H1 (cell line): ENCODE measurements around the gene DUS1L. TPM values are rescaled to one million over a fixed set of nuclear protein-coding genes. Genes with fewer than 3 reads are reported as not detected.

ENCODE experiments used
- CTCF ChIA-PET: fragments of 300-600 bp; sonication (Branson Sonifier 250); formaldehyde crosslinking; loops from one replicate; lab custom pipeline; 2021; ENCODE audit not compliant: partially characterized antibody; lab: Charles Lee
- POLR2A ChIA-PET: fragments of 300-600 bp; sonication (Branson Sonifier 250); formaldehyde crosslinking; loops from one replicate; lab custom pipeline; 2021; ENCODE audit warnings: inconsistent platforms; ENCODE audit not compliant: partially characterized antibody; lab: Charles Lee
- DNase-seq, 2 experiments: peaks; one replicate each; pipeline versions ENCODE4 v3.0.0 to v3.0.0-alpha.2; 2010 to 2022; ENCODE audit warnings: low spot score in 2 of 2, low read depth in 1 of 2, mixed read lengths in 1 of 2
- FAIRE-seq: peaks from 2 replicates; lab custom pipeline; 2011; peaks lifted over from hg19 to GRCh38; lab: Jason Lieb, UNC
- H2AFZ ChIP-seq: 2 replicates; pipeline ENCODE4 v1.8.1; 2012; ENCODE audit warnings: low read length, inconsistent platforms
- H2AK5ac ChIP-seq: 2 replicates; pipeline ENCODE4 v1.6.1; 2013; ENCODE audit warnings: low read depth, low read length
- H2BK120ac ChIP-seq: replicated peaks from 2 replicates; pipeline ENCODE3; 2013; ENCODE audit warnings: low read depth, low read length, inconsistent platforms
- H2BK12ac ChIP-seq: 2 replicates; pipeline ENCODE4 v1.6.1; 2013; ENCODE audit warnings: low read depth, low read length
- H2BK15ac ChIP-seq: 2 replicates; pipeline ENCODE4 v1.6.1; 2013; ENCODE audit warnings: low read length
- H2BK20ac ChIP-seq: 2 replicates; pipeline ENCODE4 v1.6.1; 2013; ENCODE audit warnings: low read length
- H2BK5ac ChIP-seq: 2 replicates; pipeline ENCODE4 v1.6.1; 2013; ENCODE audit warnings: low read depth, low read length
- H3K14ac ChIP-seq: 2 replicates; pipeline ENCODE4 v1.6.1; 2013; ENCODE audit warnings: inconsistent platforms; ENCODE audit not compliant: insufficient read length
- H3K18ac ChIP-seq: 2 replicates; pipeline ENCODE4 v1.6.1; 2013; ENCODE audit warnings: low read length; ENCODE audit errors: extremely low read depth
- H3K23ac ChIP-seq: 2 replicates; pipeline ENCODE4 v1.6.1; 2013; ENCODE audit warnings: inconsistent platforms; ENCODE audit not compliant: insufficient read length
- H3K23me2 ChIP-seq: 2 replicates; pipeline ENCODE4 v1.6.1; 2013; ENCODE audit warnings: low read depth, low read length
- H3K27ac ChIP-seq: 2 replicates; pipeline ENCODE4 v1.6.1; 2011; ENCODE audit warnings: low read depth, low read length, inconsistent platforms
- H3K27me3 ChIP-seq, 4 experiments: replicated peaks in 1 of 4; 1 replicate in 1 of 4; 2 replicates in 3 of 4; pipeline versions ENCODE4 v1.6.1 to v1.8.1; 2011 to 2013; ENCODE audit warnings: low read length in 3 of 4, mild to moderate bottlenecking in 3 of 4, inconsistent platforms in 2 of 4, mixed read lengths in 2 of 4, moderate library complexity in 1 of 4; ENCODE audit not compliant: control insufficient read depth in 3 of 4, insufficient read depth in 3 of 4; ENCODE audit errors: extremely low read depth in 1 of 4
- H3K36me3 ChIP-seq, 4 experiments: 2 replicates each; pipeline versions ENCODE4 v1.6.1 to v1.8.1; 2011 to 2013; ENCODE audit warnings: mild to moderate bottlenecking in 4 of 4, low read length in 3 of 4, moderate library complexity in 2 of 4, control low read depth in 1 of 4, inconsistent platforms in 1 of 4; ENCODE audit not compliant: insufficient read depth in 4 of 4, control insufficient read depth in 2 of 4
- H3K4ac ChIP-seq: replicated peaks from 2 replicates; pipeline ENCODE3; 2013; ENCODE audit warnings: low read length, low read depth, mixed read lengths, inconsistent platforms; ENCODE audit not compliant: insufficient read length
- H3K4me1 ChIP-seq, 4 experiments: replicated peaks in 1 of 4; 1 replicate in 1 of 4; 2 replicates in 3 of 4; pipeline versions ENCODE4 v1.6.1 to v1.8.1; 2011 to 2013; ENCODE audit warnings: low read length in 3 of 4, inconsistent platforms in 2 of 4, mixed read lengths in 1 of 4; ENCODE audit not compliant: insufficient read depth in 4 of 4, control insufficient read depth in 3 of 4
- H3K4me2 ChIP-seq, 2 experiments: 2 replicates each; pipeline versions ENCODE4 v1.6.1 to v1.8.1; 2011 to 2013; ENCODE audit warnings: low read depth in 2 of 2, low read length in 2 of 2, control low read depth in 1 of 2, inconsistent platforms in 1 of 2, mild to moderate bottlenecking in 1 of 2; ENCODE audit not compliant: insufficient read depth in 1 of 2
- H3K4me3 ChIP-seq, 4 experiments: fragments of 200-600, 300-600 bp in 1 of 4; sonication (generic), shearing (Covaris generic), sonication (Bioruptor Twin) in 1 of 4; 2 replicates each; pipeline versions ENCODE4 v1.5.1 to v1.8.1; 2011 to 2016; ENCODE audit warnings: low read length in 4 of 4, low read depth in 3 of 4, control low read depth in 2 of 4, inconsistent platforms in 2 of 4, mild to moderate bottlenecking in 2 of 4, mixed read lengths in 1 of 4, moderate library complexity in 1 of 4; ENCODE audit not compliant: insufficient read depth in 2 of 4; ENCODE audit errors: extremely low read depth in 1 of 4
- H3K56ac ChIP-seq: replicated peaks from 2 replicates; pipeline ENCODE3; 2013; ENCODE audit warnings: low read depth, mild to moderate bottlenecking, mixed read lengths, low read length, inconsistent platforms; ENCODE audit not compliant: insufficient read length
- H3K79me1 ChIP-seq: 2 replicates; pipeline ENCODE4 v1.6.1; 2013; ENCODE audit warnings: low read depth, low read length, control low read depth
- H3K79me2 ChIP-seq, 2 experiments: 2 replicates each; pipeline versions ENCODE4 v1.6.1 to v1.8.1; 2012 to 2013; ENCODE audit warnings: low read length in 2 of 2, mild to moderate bottlenecking in 2 of 2, inconsistent platforms in 1 of 2; ENCODE audit not compliant: insufficient read depth in 2 of 2, control insufficient read depth in 1 of 2
- H3K9ac ChIP-seq, 4 experiments: replicated peaks in 1 of 4; 1 replicate in 1 of 4; 2 replicates in 3 of 4; pipeline versions ENCODE4 v1.6.1 to v1.8.1; 2011 to 2013; ENCODE audit warnings: low read depth in 3 of 4, low read length in 3 of 4, control low read depth in 2 of 4, mild to moderate bottlenecking in 2 of 4, moderate library complexity in 2 of 4, inconsistent platforms in 1 of 4; ENCODE audit errors: extremely low read depth in 1 of 4
- H3K9me3 ChIP-seq, 2 experiments: 2 replicates each; pipeline versions ENCODE4 v1.6.1 to v1.8.1; 2012 to 2013; ENCODE audit warnings: mild to moderate bottlenecking in 2 of 2, moderate library complexity in 2 of 2, control low read depth in 1 of 2, inconsistent platforms in 1 of 2, low read depth in 1 of 2, low read length in 1 of 2, mixed read lengths in 1 of 2; ENCODE audit not compliant: insufficient read depth in 2 of 2
- H4K20me1 ChIP-seq, 2 experiments: replicated peaks in 1 of 2; 2 replicates each; pipeline versions ENCODE3 to v1.8.1; 2011 to 2013; ENCODE audit warnings: inconsistent platforms in 2 of 2, low read length in 2 of 2, mild to moderate bottlenecking in 1 of 2; ENCODE audit not compliant: insufficient read depth in 2 of 2, control insufficient read depth in 1 of 2
- H4K5ac ChIP-seq: 2 replicates; pipeline ENCODE4 v1.6.1; 2013; ENCODE audit warnings: low read length, low read depth, mixed read lengths, inconsistent platforms; ENCODE audit not compliant: insufficient read length
- H4K8ac ChIP-seq: 2 replicates; pipeline ENCODE4 v1.8.0; 2013; ENCODE audit warnings: mild to moderate bottlenecking, moderate library complexity, low read length, inconsistent platforms; ENCODE audit not compliant: insufficient read depth; ENCODE audit errors: extremely low read depth
- H4K91ac ChIP-seq: replicated peaks from 2 replicates; pipeline ENCODE3; 2013; ENCODE audit warnings: low read length, mixed read lengths, inconsistent platforms; ENCODE audit not compliant: insufficient read length
- ATF3 ChIP-seq: IDR thresholded peaks from 2 replicates; pipeline ENCODE4 v1.6.1; 2011; ENCODE audit warnings: low read depth, mild to moderate bottlenecking, low read length; ENCODE audit not compliant: insufficient read depth
- BRCA1 ChIP-seq: IDR thresholded peaks from 2 replicates; pipeline ENCODE4 v1.6.1; 2012; ENCODE audit warnings: low read depth, low read length, improper control_type of control experiment
- CREB1 ChIP-seq: IDR thresholded peaks from 2 replicates; pipeline ENCODE4 v1.6.1; 2012; ENCODE audit warnings: inconsistent platforms
- EP300 ChIP-seq, 2 experiments: IDR thresholded peaks; 1 replicate in 1 of 2; 2 replicates in 1 of 2; pipeline ENCODE4 v1.6.1; 2011 to 2012; ENCODE audit warnings: low read depth in 2 of 2, low read length in 2 of 2, mild to moderate bottlenecking in 2 of 2, borderline replicate concordance in 1 of 2, inconsistent platforms in 1 of 2, moderate library complexity in 1 of 2
- JUN ChIP-seq: IDR thresholded peaks from 2 replicates; pipeline ENCODE4 v1.6.1; 2011; ENCODE audit warnings: low read depth, mild to moderate bottlenecking, improper control_type of control experiment, low read length
- MAFK ChIP-seq: IDR thresholded peaks from 2 replicates; pipeline ENCODE4 v1.6.1; 2012; ENCODE audit warnings: low read depth, mild to moderate bottlenecking, improper control_type of control experiment, low read length
- NRF1 ChIP-seq: IDR thresholded peaks from 2 replicates; pipeline ENCODE4 v1.6.1; 2011; ENCODE audit warnings: mild to moderate bottlenecking, low read depth, low read length, improper control_type of control experiment
- RBBP5 ChIP-seq: IDR thresholded peaks from 2 replicates; pipeline ENCODE4 v1.7.1; 2012; ENCODE audit warnings: low read depth, mild to moderate bottlenecking, inconsistent platforms, low read length, moderate library complexity, borderline replicate concordance
- RXRA ChIP-seq: IDR thresholded peaks from 2 replicates; pipeline ENCODE4 v1.6.1; 2011; ENCODE audit warnings: low read depth, mild to moderate bottlenecking, low read length, moderate library complexity; ENCODE audit not compliant: insufficient read depth
- SIX5 ChIP-seq: IDR thresholded peaks from 2 replicates; pipeline ENCODE4 v1.6.1; 2011; ENCODE audit warnings: mild to moderate bottlenecking, low read depth, low read length
- TCF12 ChIP-seq: IDR thresholded peaks from 2 replicates; pipeline ENCODE4 v1.6.1; 2011; ENCODE audit warnings: low read depth, mild to moderate bottlenecking, low read length
- TEAD4 ChIP-seq: IDR thresholded peaks from 2 replicates; pipeline ENCODE4 v1.6.1; 2012; ENCODE audit warnings: low read depth, low read length, inconsistent platforms, mixed read lengths
- WGBS, 2 experiments: shearing (Covaris generic) in 1 of 2; methylation state at CpG; one replicate each; pipeline versions ENCODE4 v1.1.6 to v1.1.7; 2013 to 2015; ENCODE audit warnings: low lambda C conversion rate in 2 of 2, mixed read lengths in 2 of 2, inconsistent platforms in 1 of 2, low coverage in 1 of 2, missing lambda C conversion rate in 1 of 2; ENCODE audit not compliant: insufficient replicate concordance in 2 of 2, insufficient coverage in 1 of 2, insufficient read length in 1 of 2; ENCODE audit errors: extremely low coverage in 1 of 2, missing lambda C conversion rate in 1 of 2; 5-methylcytosine and 5-hydroxymethylcytosine counted together
- polyA plus RNA-seq, 7 experiments: library from polyadenylated mRNA; depleted of rRNA in 3 of 7; stranded (reverse) in 5 of 7; unstranded in 2 of 7; fragments of >200 nt in 5 of 7; fragments of 200-250 nt in 2 of 7; gene quantifications; 1 replicate in 5 of 7; 2 replicates in 1 of 7; 4 replicates in 1 of 7; pipeline versions ENCODE4 v1.2.1 to v1.2.3, GENCODE V29; 2011 to 2013; ENCODE audit warnings: missing spikeins in 2 of 7, mixed read lengths in 2 of 7
- total RNA-seq: library from RNA; stranded (reverse); fragmentation: NEBNext Ultra II Directional; extraction: Animal tissue kit (Norgen Biotek cat#: 25700); gene quantifications from 2 replicates; pipeline ENCODE4 v1.2.1, GENCODE V29; 2021
- TF ChIP-seq, protein P1 (sequence below): IDR thresholded peaks from 2 replicates; pipeline ENCODE4 v1.6.1; 2012; ENCODE audit warnings: inconsistent platforms

DUS1L gene
- total and polyA plus RNA-seq, 2 of the 8 experiments (the other 6 are each of a cell fraction or from before 2014, with no cell fraction given), result 34.5 to 69.1 TPM

- no peak for FAIRE-seq
- TF ChIP-seq TEAD4 (no peak), SIX5 (no peak), NRF1 (no peak), TCF12 (no peak), JUN (no peak), BRCA1 (no peak), MAFK (no peak), EP300 (IDR thresholded peaks at IDR 0.05; ENCODE audit: borderline replicate concordance in 1 of 2, low read depth in 2 of 2, low read length in 2 of 2) (no peak), CREB1 (no peak), RXRA (no peak), RBBP5 (no peak), ATF3 (no peak)
- TF ChIP-seq, protein P1, sequence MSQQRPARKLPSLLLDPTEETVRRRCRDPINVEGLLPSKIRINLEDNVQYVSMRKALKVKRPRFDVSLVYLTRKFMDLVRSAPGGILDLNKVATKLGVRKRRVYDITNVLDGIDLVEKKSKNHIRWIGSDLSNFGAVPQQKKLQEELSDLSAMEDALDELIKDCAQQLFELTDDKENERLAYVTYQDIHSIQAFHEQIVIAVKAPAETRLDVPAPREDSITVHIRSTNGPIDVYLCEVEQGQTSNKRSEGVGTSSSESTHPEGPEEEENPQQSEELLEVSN, result no peak
Observed at GRCh38 chr17:82014971-82015310, 50.7 kb downstream of the DUS1L start.

More at GRCh38 chr17:82014971-82015310, 50.7 kb downstream of the DUS1L start:
- Histone ChIP-seq H3K9ac (no peak overlapping the region), H2AFZ (no peak overlapping the region), H3K9me3 (no peaks in the 10 kb centered on the region), H2BK5ac (no peak overlapping the region), H2BK120ac (no peak overlapping the region), H3K79me1 (no peaks in the 10 kb centered on the region; the same call in 1 of the 2 replicates), H4K91ac (no peak overlapping the region), H3K14ac (no peak overlapping the region), H3K4me1 (no peaks in the 10 kb centered on the region; a peak in 1 of 7 replicates), H3K27me3 (no peaks in the 10 kb centered on the region), H3K4me2 (no peak overlapping the region), H3K4ac (no peak overlapping the region), H3K4me3 (no peak overlapping the region), H3K27ac (no peak overlapping the region; the same call in 1 of the 2 replicates), H4K8ac (peak overlapping the region; percentile 65; the same call in 1 of the 2 replicates), H2BK12ac (no peak overlapping the region), H2AK5ac (no peak overlapping the region), H3K18ac (no peak overlapping the region), H4K20me1 (peaks cover 3 to 10% of the 10 kb centered on the region in 2 experiments), H3K23ac (no peak overlapping the region), H3K36me3 (no peaks in the 10 kb centered on the region; a peak in 2 of 8 replicates), H3K79me2 (no peaks in the 10 kb centered on the region), H4K5ac (no peak overlapping the region), H2BK20ac (no peak overlapping the region), H2BK15ac (no peak overlapping the region), H3K56ac (no peak overlapping the region), H3K23me2 (no peaks in the 10 kb centered on the region)
- 88% methylated on average over 11 of the region's 13 CpGs; no CpG with 5 or more reads in 1 of the 2 experiments for WGBS, 2 experiments
- DNase-seq, result no peak
- CTCF ChIA-PET, result interaction anchor here (0.8 to 1.9 kb wide), 3 partner anchors 89 to 145 kb away, joined by 3 to 6 read pairs (median 5); no protein-coding TSS in a partner anchor
- POLR2A ChIA-PET, result interaction anchor here (0.7 to 0.9 kb wide), 2 partner anchors 23 to 73 kb away, joined by 3 read pairs; no protein-coding TSS in a partner anchor
